PC-3 (cell line): Measurements from ENCODE around the gene EPB41L2. TPM values are rescaled to one million over a fixed set of nuclear protein-coding genes. Genes with fewer than 3 reads are reported as not detected.
A peak's percentile ranks its signal among the peaks of the same experiment; 100 is the strongest.

Experiments used
- ATAC-seq: fragments of 200-7000 bp; cut with Tn5 transposase; 2 replicates; pipeline ENCODE4 v1.9.1; 2020; ENCODE audit warnings: mild to moderate bottlenecking, moderate library complexity
- BruUV-seq: library from RNA; stranded (reverse); fragments of 400-500 nt; replicated peaks from 2 replicates; lab custom pipeline; 2021; lab: Mats Ljungman, UMichigan
- CTCF ChIA-PET: fragments of 300-600 bp; sonication (Branson Sonifier 250); formaldehyde crosslinking; loops from one replicate; lab custom pipeline; 2022; ENCODE audit warnings: antibody characterized with exemption; lab: Charles Lee
- POLR2A ChIA-PET: fragments of 300-600 bp; sonication (Branson Sonifier 250); formaldehyde crosslinking; loops from one replicate; lab custom pipeline; 2022; ENCODE audit warnings: antibody characterized with exemption; ENCODE audit not compliant: unreplicated experiment; lab: Charles Lee
- DNase-seq: peaks from one replicate; pipeline ENCODE4 v3.0.0-alpha.2; 2015
- H2AFZ ChIP-seq: fragments of 300-600 bp; sonication (generic); 2 replicates; pipeline ENCODE4 v1.6.0; 2016; ENCODE audit warnings: antibody characterized with exemption, low read length
- H3F3A ChIP-seq: fragments of 300-600 bp; sonication (generic); one replicate; pipeline ENCODE4 v1.6.0; 2017; ENCODE audit warnings: antibody characterized with exemption, low read length, control low read depth, mild to moderate bottlenecking; ENCODE audit not compliant: unreplicated experiment
- H3K27ac ChIP-seq: fragments of 300-600 bp; sonication (generic); 2 replicates; pipeline ENCODE4 v1.5.1; 2016; ENCODE audit warnings: mild to moderate bottlenecking, low read length
- H3K27me3 ChIP-seq: fragments of 300-600 bp; sonication (generic); 2 replicates; pipeline ENCODE4 v1.6.1; 2016; ENCODE audit warnings: low read length, mixed read lengths
- H3K36me3 ChIP-seq: fragments of 300-600 bp; sonication (generic); 2 replicates; pipeline ENCODE4 v1.6.1; 2016; ENCODE audit warnings: low read depth, mixed run types, low read length, mixed read lengths
- H3K4me1 ChIP-seq: fragments of 300-600 bp; sonication (generic); 2 replicates; pipeline ENCODE4 v1.5.1; 2016; ENCODE audit warnings: low read length; ENCODE audit not compliant: insufficient read depth
- H3K4me2 ChIP-seq: fragments of 300-600 bp; sonication (generic); 2 replicates; pipeline ENCODE4 v1.6.0; 2016; ENCODE audit warnings: low read length
- H3K4me3 ChIP-seq: fragments of 300-600 bp; sonication (generic); 2 replicates; pipeline ENCODE4 v1.5.1; 2016; ENCODE audit warnings: mild to moderate bottlenecking, low read length, mixed read lengths
- H3K79me2 ChIP-seq: fragments of 300-600 bp; sonication (generic); 2 replicates; pipeline ENCODE4 v1.6.1; 2017; ENCODE audit warnings: low read length, mixed read lengths
- H3K9ac ChIP-seq: fragments of 300-600 bp; sonication (generic); 2 replicates; pipeline ENCODE4 v1.6.0; 2016; ENCODE audit warnings: mild to moderate bottlenecking, low read length
- H3K9me2 ChIP-seq: fragments of 300-600 bp; sonication (generic); replicated peaks from 2 replicates; pipeline ENCODE4 v1.6.1; 2016; ENCODE audit warnings: mixed run types, low read length, mixed read lengths
- H3K9me3 ChIP-seq: fragments of 300-600 bp; sonication (generic); 2 replicates; pipeline ENCODE4 v1.6.1; 2016; ENCODE audit warnings: low read length, mixed read lengths
- H4K20me1 ChIP-seq: fragments of 300-600 bp; sonication (generic); 2 replicates; pipeline ENCODE4 v1.6.1; 2016; ENCODE audit warnings: low read length, mixed read lengths
- EZH2 ChIP-seq: fragments of 300-600 bp; sonication (generic); IDR thresholded peaks from one replicate; pipeline ENCODE4 v1.6.1; 2017; ENCODE audit warnings: antibody characterized with exemption, mild to moderate bottlenecking, low read length; ENCODE audit not compliant: unreplicated experiment
- EZH2phosphoT487 ChIP-seq: fragments of 300-600 bp; sonication (generic); IDR thresholded peaks from 2 replicates; pipeline ENCODE4 v1.6.1; 2018; ENCODE audit warnings: mild to moderate bottlenecking, antibody characterized with exemption, low read length, borderline replicate concordance
- intact Hi-C: fragments of 100-400 bp; cut with micrococcal nuclease; formaldehyde crosslinking; loops from 2 replicates; pipeline ENCODE4 v1.9.0; 2023
- total RNA-seq: library from RNA; depleted of rRNA; stranded (reverse); fragments of >200 nt; gene quantifications from 2 replicates; pipeline ENCODE4 v1.2.3, GENCODE V29; 2014
- TF ChIP-seq, protein P1 (sequence below): fragments of 300-600 bp; sonication (generic); conservative IDR thresholded peaks from 2 replicates; pipeline ENCODE4 v1.5.1; 2017; ENCODE audit warnings: antibody characterized with exemption, low read depth, mild to moderate bottlenecking, low read length

EPB41L2 gene
- total RNA-seq, 1 experiment from 2014 or later: 26.9 TPM

GRCh38 chr6:130961148-130961547 is 101.9 kb downstream of the EPB41L2 start:
- Histone ChIP-seq H3K27me3 (no peaks in the 10 kb centered on the region), H3K4me2 (no peak overlapping the region), H4K20me1 (no peaks in the 10 kb centered on the region), H3K27ac (no peak overlapping the region), H2AFZ (no peak overlapping the region), H3K9me2 (no peaks in the 10 kb centered on the region), H3K36me3 (no peaks in the 10 kb centered on the region), H3K79me2 (peaks cover 52% of the 10 kb centered on the region), H3K4me3 (no peak overlapping the region), H3K9me3 (no peaks in the 10 kb centered on the region), H3K9ac (no peak overlapping the region), H3F3A (no peaks in the 10 kb centered on the region), H3K4me1 (peaks cover 15% of the 10 kb centered on the region)
- POLR2A ChIA-PET: no interaction called here
- no peak for DNase-seq
- CTCF ChIA-PET: no interaction called here
- no TSS peak for BruUV-seq
- TF ChIP-seq EZH2phosphoT487 (no peak), EZH2 (no peak)
- TF ChIP-seq, protein P1, sequence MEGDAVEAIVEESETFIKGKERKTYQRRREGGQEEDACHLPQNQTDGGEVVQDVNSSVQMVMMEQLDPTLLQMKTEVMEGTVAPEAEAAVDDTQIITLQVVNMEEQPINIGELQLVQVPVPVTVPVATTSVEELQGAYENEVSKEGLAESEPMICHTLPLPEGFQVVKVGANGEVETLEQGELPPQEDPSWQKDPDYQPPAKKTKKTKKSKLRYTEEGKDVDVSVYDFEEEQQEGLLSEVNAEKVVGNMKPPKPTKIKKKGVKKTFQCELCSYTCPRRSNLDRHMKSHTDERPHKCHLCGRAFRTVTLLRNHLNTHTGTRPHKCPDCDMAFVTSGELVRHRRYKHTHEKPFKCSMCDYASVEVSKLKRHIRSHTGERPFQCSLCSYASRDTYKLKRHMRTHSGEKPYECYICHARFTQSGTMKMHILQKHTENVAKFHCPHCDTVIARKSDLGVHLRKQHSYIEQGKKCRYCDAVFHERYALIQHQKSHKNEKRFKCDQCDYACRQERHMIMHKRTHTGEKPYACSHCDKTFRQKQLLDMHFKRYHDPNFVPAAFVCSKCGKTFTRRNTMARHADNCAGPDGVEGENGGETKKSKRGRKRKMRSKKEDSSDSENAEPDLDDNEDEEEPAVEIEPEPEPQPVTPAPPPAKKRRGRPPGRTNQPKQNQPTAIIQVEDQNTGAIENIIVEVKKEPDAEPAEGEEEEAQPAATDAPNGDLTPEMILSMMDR: no peak
- intact Hi-C loops: no loop called here
- no peak for ATAC-seq

GRCh38 chr6:130959951-130960350 is 103.1 kb downstream of the EPB41L2 start:
- Histone ChIP-seq H2AFZ (no peak overlapping the region), H3K27me3 (no peaks in the 10 kb centered on the region), H3F3A (no peaks in the 10 kb centered on the region), H3K9me2 (no peaks in the 10 kb centered on the region), H3K79me2 (peaks cover 44% of the 10 kb centered on the region), H3K4me3 (no peak overlapping the region), H3K27ac (no peak overlapping the region), H4K20me1 (no peaks in the 10 kb centered on the region), H3K4me1 (peaks cover 20% of the 10 kb centered on the region), H3K36me3 (no peaks in the 10 kb centered on the region), H3K9ac (no peak overlapping the region), H3K4me2 (no peak overlapping the region), H3K9me3 (no peaks in the 10 kb centered on the region)
- no peak for TF ChIP-seq EZH2phosphoT487
- no peak for TF ChIP-seq EZH2
- TF ChIP-seq, protein P1: no peak
- BruUV-seq: no TSS peak
- ATAC-seq (no peak), DNase-seq (no peak)
- intact Hi-C loops: no loop called here
- CTCF ChIA-PET: no interaction called here
- POLR2A ChIA-PET: no interaction called here

- CTCF ChIA-PET: no interaction called here
- H3K9me3 ChIP-seq: no peaks in the 10 kb centered on the region
- H3K9me2 ChIP-seq: no peaks in the 10 kb centered on the region
- POLR2A ChIA-PET: no interaction called here
- no peak overlapping the region for H3K4me2 ChIP-seq
- TF ChIP-seq, protein P1: no peak
- no peak for TF ChIP-seq EZH2phosphoT487
- no peak for TF ChIP-seq EZH2
- H3K27me3 ChIP-seq: no peaks in the 10 kb centered on the region
- BruUV-seq: no TSS peak
- H3K27ac ChIP-seq: peak overlapping the region; percentile 19
- DNase-seq: peak; percentile 62
- peak; percentile 82 for ATAC-seq
- H3K4me1 ChIP-seq: peaks cover 20% of the 10 kb centered on the region
- H4K20me1 ChIP-seq: no peaks in the 10 kb centered on the region
- H2AFZ ChIP-seq: no peak overlapping the region
- H3K36me3 ChIP-seq: no peaks in the 10 kb centered on the region
- no peak overlapping the region for H3K9ac ChIP-seq
- H3K4me3 ChIP-seq: no peak overlapping the region
- intact Hi-C loops: no loop called here
- H3F3A ChIP-seq: no peaks in the 10 kb centered on the region
- peaks cover 36% of the 10 kb centered on the region for H3K79me2 ChIP-seq
Measured at GRCh38 chr6:130958468-130958867, 104.6 kb downstream of the EPB41L2 start.
